Heart right ventricle (tissue), 16 donors: ENCODE results near the gene SHISA6. TPM values are rescaled to one million over a fixed set of nuclear protein-coding genes. Genes with fewer than 3 reads are reported as not detected.

ENCODE experiments used
- ATAC-seq, 8 donors: fragments of 200-7000 bp; cut with Tn5 transposase; one replicate each; pipeline ENCODE4 v1.9.1; 2020; ENCODE audit warnings: mild to moderate bottlenecking in 8 of 8, moderate library complexity in 8 of 8, moderate number of reproducible peaks in 1 of 8
- DNase-seq, 2 donors: peaks; one replicate each; pipeline ENCODE4 v3.0.0-alpha.2; 2020
- H3K27ac ChIP-seq, 10 donors: fragments of 200-600 bp; sonication (generic) in 2 of 10; one replicate each; pipeline versions ENCODE4 v1.5.0 to v1.8.0; 2020 to 2022; ENCODE audit warnings: mild to moderate bottlenecking in 3 of 10
- H3K27me3 ChIP-seq, 7 donors: fragments of 200-600 bp; one replicate each; pipeline ENCODE4 v1.8.0; 2021 to 2022; ENCODE audit warnings: mild to moderate bottlenecking in 2 of 7
- H3K36me3 ChIP-seq, 9 donors: fragments of 200-600 bp; sonication (generic) in 1 of 9; one replicate each; pipeline versions ENCODE4 v1.5.0 to v1.8.0; 2020 to 2022; ENCODE audit warnings: mild to moderate bottlenecking in 2 of 9
- H3K4me1 ChIP-seq, 9 donors: fragments of 200-600 bp; sonication (generic) in 1 of 9; one replicate each; pipeline versions ENCODE4 v1.5.0 to v1.8.0; 2020 to 2022; ENCODE audit warnings: mild to moderate bottlenecking in 4 of 9
- H3K4me3 ChIP-seq, 10 donors: fragments of 200-600 bp; sonication (generic) in 2 of 10; one replicate each; pipeline versions ENCODE4 v1.5.0 to v1.8.0; 2020 to 2022; ENCODE audit warnings: mild to moderate bottlenecking in 7 of 10, moderate library complexity in 2 of 10
- H3K9me3 ChIP-seq, 11 donors: fragments of 200-600 bp in 10 of 11; sonication (generic) in 2 of 11; one replicate each; pipeline versions ENCODE4 v1.5.0 to v1.8.0; 2013 to 2022; ENCODE audit warnings: mild to moderate bottlenecking in 2 of 11, control low read depth in 1 of 11, moderate library complexity in 1 of 11
- CTCF ChIP-seq, 9 donors: fragments of 200-600 bp; sonication (generic) in 2 of 9; IDR thresholded peaks; one replicate each; pipeline versions ENCODE4 v1.5.0 to v1.8.0; 2021 to 2022; ENCODE audit warnings: antibody characterized with exemption in 9 of 9, mild to moderate bottlenecking in 5 of 9, moderate library complexity in 1 of 9
- WGBS, 2 donors: extraction: QIAGEN DNeasy Blood & Tissue Kit; methylation state at CpG; one replicate each; pipeline ENCODE4 v1.1.7; 2013; ENCODE audit warnings: inconsistent platforms in 1 of 2; 5-methylcytosine and 5-hydroxymethylcytosine counted together
- intact Hi-C, 10 donors: fragments of 100-400 bp; cut with DNase I; formaldehyde crosslinking; loops; one replicate each; pipeline versions ENCODE4 v1.11.1 to v1.14.2; 2022
- polyA plus RNA-seq, 2 donors: library from polyadenylated mRNA; stranded (reverse); fragments of 200-250 nt; gene quantifications; one replicate each; pipeline ENCODE4 v1.2.3, GENCODE V29; 2013
- total RNA-seq, 10 donors: library from RNA; stranded (reverse); fragmentation: NEBNext Ultra II Directional in 3 of 10; extraction: Animal tissue kit (Norgen Biotek cat#: 25700) in 3 of 10; gene quantifications; one replicate each; pipeline versions ENCODE4 v1.2.1 to v1.2.4, GENCODE V29; 2021 to 2023
- donor health status: Arrhythmogenic right ventricular cardiomyopathy.
- donor health status: ischemic (EF 13 %, LVEDD 7.1; RV severe dilation, severe dysfunction).
- donor health status: healthy with polysubstance abuse.
- donor health status: DM: no; HTN: yes; CAD: no.
- donor health status: DM: no; HTN: no; CAD: no.
- donor health status: ischemic (EF 25% LVEDD 6.9; RV normal size, moderate dysfunction).
- donor health status: ischemic (EF 25% LVEDD 5.7; RV mildly dilated, moderate dysfunction).
- donor health status: healthy.
- donor health status: DM: yes; HTN: yes; CAD: no.
- donor health status: Ischemic cardiomyopathy.
- donor health status: ischemic (EF 35%, LVEDD 5.7; RV mildly dilated, moderate dysfunction).
- donor health status: nonischemic (EF 11% LVEDD 7.7; RV severe dilation, severe dysfunction).
- donor health status: DM: yes; HTN: yes; CAD: no.
- donor health status: PGD.
- donor health status: ischemic (EF 29% LVEDD 5.4; RV normal size, mild dysfunction).
- donor health status: nonischemic (EF 23%, LVEDD 6.1; RV moderate dilation, normal function).

The SHISA6 gene
- total and polyA plus RNA-seq, 12 donors: 0.06 to 0.66 (median 0.23) TPM

GRCh38 chr17:11363565-11364117 is 122.6 kb downstream of the SHISA6 start:
- no peaks in the 10 kb centered on the region for H3K36me3 ChIP-seq
- ATAC-seq (no peak), DNase-seq (no peak)
- H3K27ac ChIP-seq: no peak overlapping the region
- no peak overlapping the region for H3K4me3 ChIP-seq
- no peak for TF ChIP-seq CTCF (IDR thresholded peaks at IDR 0.05)
- intact Hi-C loops: loop anchor here in 1 of 10 donors (10.0 kb wide), 1 partner anchor 61 kb away; no protein-coding TSS in a partner anchor
- peaks cover 0 to 3% (median 0%) of the 10 kb centered on the region in 11 donors for H3K9me3 ChIP-seq
- peaks cover 0 to 19% (median 0%) of the 10 kb centered on the region in 7 donors for H3K27me3 ChIP-seq
- H3K4me1 ChIP-seq: no peaks in the 10 kb centered on the region
- 74 to 87% methylated on average over 5 of the region's 5 CpGs for WGBS, 2 donors

GRCh38 chr17:11366272-11366850 is 125.3 kb downstream of the SHISA6 start:
- 46 to 48% methylated on average over 4 of the region's 4 CpGs for WGBS, 2 donors
- Histone ChIP-seq H3K9me3 (peaks cover 0 to 3% (median 0%) of the 10 kb centered on the region in 11 donors), H3K27ac (no peak overlapping the region), H3K4me1 (no peaks in the 10 kb centered on the region), H3K36me3 (no peaks in the 10 kb centered on the region), H3K4me3 (no peak overlapping the region), H3K27me3 (peaks cover 0 to 25% (median 0%) of the 10 kb centered on the region in 7 donors)
- intact Hi-C loops: loop anchor here in 1 of 10 donors (10.0 kb wide), 1 partner anchor 58 kb away; no protein-coding TSS in a partner anchor
- no peak for ATAC-seq
- DNase-seq: no peak
- TF ChIP-seq CTCF (IDR thresholded peaks at IDR 0.05): no peak

GRCh38 chr17:11369575-11369974 is 128.6 kb downstream of the SHISA6 start:
- 25 to 37% methylated on average over 6 of the region's 6 CpGs for WGBS, 2 donors
- Histone ChIP-seq H3K4me3 (no peak overlapping the region), H3K4me1 (no peaks in the 10 kb centered on the region), H3K27ac (no peak overlapping the region), H3K9me3 (peaks cover 0 to 3% (median 0%) of the 10 kb centered on the region in 11 donors), H3K27me3 (peaks cover 0 to 27% (median 0%) of the 10 kb centered on the region in 7 donors), H3K36me3 (no peaks in the 10 kb centered on the region)
- intact Hi-C loops: loop anchor here in 1 of 10 donors (10.0 kb wide), 1 partner anchor 55 kb away; no protein-coding TSS in a partner anchor
- TF ChIP-seq CTCF (IDR thresholded peaks at IDR 0.05): no peak
- DNase-seq (no peak), ATAC-seq (peak in 2 of 8 donors; percentile 16 to 27)

- no peaks in the 10 kb centered on the region for H3K4me1 ChIP-seq
- H3K36me3 ChIP-seq: no peaks in the 10 kb centered on the region
- WGBS, 2 donors: 51 to 67% methylated on average over 3 of the region's 3 CpGs
- no peaks in the 10 kb centered on the region for H3K9me3 ChIP-seq
- ATAC-seq (no peak), DNase-seq (no peak)
- H3K27me3 ChIP-seq: peaks cover 0 to 21% (median 0%) of the 10 kb centered on the region in 7 donors
- intact Hi-C loops: no loop called here
- no peak overlapping the region for H3K27ac ChIP-seq
- H3K4me3 ChIP-seq: no peak overlapping the region
- no peak for TF ChIP-seq CTCF (IDR thresholded peaks at IDR 0.05)
Observed at GRCh38 chr17:11372692-11373091, 131.7 kb downstream of the SHISA6 start.
